GM12874 (cell line): ENCODE results near the gene MTARC2.

ENCODE experiments used
- CTCF ChIP-seq: IDR thresholded peaks from 2 replicates; pipeline ENCODE4 v1.5.1; 2011; ENCODE audit warnings: low read depth, mild to moderate bottlenecking, control low read depth, low read length, moderate library complexity; ENCODE audit not compliant: insufficient read depth

MTARC2 gene

GRCh38 chr1:220748089-220748934 is at the start of gene MTARC2:
Gene MTARC2 (plus strand): TSS chr1:220748322. CDS start chr1:220748532, 210 bp downstream.
- no peak for TF ChIP-seq CTCF

GRCh38 chr1:220698607-220699016 is 49.5 kb upstream of the MTARC2 start:
- no peak for TF ChIP-seq CTCF

GRCh38 chr1:220699044-220699443 is 49.1 kb upstream of the MTARC2 start:
- TF ChIP-seq CTCF: no peak

- TF ChIP-seq CTCF: no peak
Measured at GRCh38 chr1:220700556-220701179, 47.5 kb upstream of the MTARC2 start.

- TF ChIP-seq CTCF: no peak
Measured at GRCh38 chr1:220701974-220702373, 46.1 kb upstream of the MTARC2 start.

- no peak for TF ChIP-seq CTCF
Measured at GRCh38 chr1:220702733-220703270, 45.3 kb upstream of the MTARC2 start.

GRCh38 chr1:220703305-220703704 is 44.8 kb upstream of the MTARC2 start:
- no peak for TF ChIP-seq CTCF
